Measurements from ENCODE around the gene PPM1N. TPM values are rescaled to one million over a fixed set of nuclear protein-coding genes. Genes with fewer than 3 reads are reported as not detected.

PPM1N gene
- total and polyA plus RNA-seq, 4 donors, result 0.79 to 2.1 (median 1.6) TPM

DNA sequence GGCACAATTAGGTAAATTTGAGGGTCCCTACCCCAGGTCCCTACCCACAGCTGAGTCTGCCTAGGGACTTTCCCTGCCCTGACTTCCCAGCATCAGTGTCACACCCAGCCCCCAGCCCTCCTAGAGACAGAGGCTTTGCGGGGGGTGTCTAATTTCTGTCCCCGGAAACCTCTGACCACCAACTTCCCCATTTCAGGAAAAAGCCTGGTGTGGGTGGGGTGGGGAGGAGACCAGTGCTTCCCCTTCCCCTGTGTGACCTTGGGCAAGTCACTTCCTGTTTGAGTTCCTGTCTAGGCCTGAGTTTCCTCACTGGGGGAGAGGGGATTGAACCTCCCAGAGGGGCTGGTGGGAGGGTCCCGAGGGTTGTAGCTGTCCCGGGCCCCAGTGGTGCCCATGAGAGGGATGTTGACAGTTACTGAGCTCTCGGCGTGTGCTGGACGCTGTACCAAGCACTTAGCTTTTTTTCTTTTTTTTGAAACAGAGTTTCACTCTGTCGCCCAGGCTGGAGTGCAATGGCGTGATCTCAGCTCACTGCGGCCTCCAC, 16.9 kb downstream of the PPM1N start:
- WGBS (ENCODE audit: insufficient coverage), result 79% methylated on average over 7 of the region's 10 CpGs
- H3K27me3 ChIP-seq (ENCODE audit: control insufficient read depth, insufficient read depth, low read length), result no peaks in the 10 kb centered on the region
- DNase-seq (ENCODE audit: low read depth in 4 of 6, low spot score in 6 of 6), result no peak
- no peaks in the 10 kb centered on the region for H3K9me3 ChIP-seq (ENCODE audit: control insufficient read depth, insufficient read depth, low read length)
- peaks cover 33% of the 10 kb centered on the region for H3K36me3 ChIP-seq (ENCODE audit: control insufficient read depth, insufficient read depth, low read length)
- no peak overlapping the region for H3K4me3 ChIP-seq (ENCODE audit: low read depth, low read length)
- peaks cover 4% of the 10 kb centered on the region for H3K4me1 ChIP-seq (ENCODE audit: control insufficient read depth, insufficient read depth, low read length)
- H3K27ac ChIP-seq (ENCODE audit: low read depth, low read length), result no peak overlapping the region

DNA sequence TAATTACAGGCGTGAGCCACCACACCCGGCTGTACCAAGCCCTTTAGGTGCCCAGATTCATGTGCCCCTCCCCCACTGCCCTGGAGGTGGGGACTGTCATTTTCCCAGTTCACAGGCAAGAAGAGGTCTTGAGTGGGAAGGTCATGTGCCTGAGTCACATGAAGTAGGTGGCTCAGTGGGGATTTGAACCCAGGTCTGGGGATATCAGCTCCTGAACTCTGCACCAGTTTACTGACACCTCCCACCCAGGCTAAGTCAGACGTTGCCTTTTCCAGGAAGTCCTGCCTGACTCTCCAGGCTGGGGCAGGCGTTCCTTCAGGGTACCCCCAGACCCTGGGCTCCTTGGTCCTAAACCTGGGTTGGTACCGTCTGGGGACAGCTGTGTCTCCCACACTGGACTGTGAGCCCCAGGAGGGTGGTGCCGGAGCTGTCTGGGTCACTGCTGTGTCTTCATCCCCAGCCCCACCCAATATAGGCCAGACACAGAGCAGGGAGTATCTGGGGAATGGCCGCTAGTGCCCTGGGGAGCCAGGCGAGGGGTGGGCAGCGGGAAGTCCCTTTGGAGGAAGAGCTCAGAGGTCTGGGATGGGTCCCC, 17.7 kb downstream of the PPM1N start:
- H3K36me3 ChIP-seq (ENCODE audit: control insufficient read depth, insufficient read depth, low read length), result peaks cover 38% of the 10 kb centered on the region
- no peaks in the 10 kb centered on the region for H3K27me3 ChIP-seq (ENCODE audit: control insufficient read depth, insufficient read depth, low read length)
- peaks cover 4% of the 10 kb centered on the region for H3K4me1 ChIP-seq (ENCODE audit: control insufficient read depth, insufficient read depth, low read length)
- no peak overlapping the region for H3K4me3 ChIP-seq (ENCODE audit: low read depth, low read length)
- no peak overlapping the region for H3K27ac ChIP-seq (ENCODE audit: low read depth, low read length)
- H3K9me3 ChIP-seq (ENCODE audit: control insufficient read depth, insufficient read depth, low read length), result no peaks in the 10 kb centered on the region
- no peak for DNase-seq (ENCODE audit: low read depth in 4 of 6, low spot score in 6 of 6)
- WGBS (ENCODE audit: insufficient coverage), result 75% methylated on average over 3 of the region's 9 CpGs

DNA sequence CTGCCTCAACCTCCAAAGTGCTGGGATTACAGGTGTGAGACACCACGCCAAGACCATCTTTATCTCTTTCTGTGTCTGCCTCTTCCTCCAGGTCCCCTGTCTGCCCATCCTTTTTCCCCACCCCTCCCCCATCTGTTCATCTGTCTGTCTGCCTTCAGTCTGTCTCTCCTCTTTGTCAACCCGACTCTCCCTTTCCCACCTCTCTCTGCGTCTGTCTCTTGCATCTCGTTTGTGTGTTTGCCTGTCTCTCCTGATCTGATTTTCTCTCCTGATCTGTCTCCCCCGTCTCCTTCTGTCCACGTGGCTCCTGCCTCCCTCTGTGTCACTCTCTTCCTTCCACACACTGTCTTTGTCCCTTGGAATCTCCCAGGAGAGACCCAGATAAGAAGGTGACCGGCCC, 19.0 kb downstream of the PPM1N start:
- H3K4me3 ChIP-seq (ENCODE audit: low read depth, low read length), result no peak overlapping the region
- peaks cover 4% of the 10 kb centered on the region for H3K4me1 ChIP-seq (ENCODE audit: control insufficient read depth, insufficient read depth, low read length)
- DNase-seq (ENCODE audit: low read depth in 4 of 6, low spot score in 6 of 6), result no peak
- 74% methylated on average over 7 of the region's 7 CpGs for whole genome bisulfite sequencing (ENCODE audit: insufficient coverage)
- H3K27me3 ChIP-seq (ENCODE audit: control insufficient read depth, insufficient read depth, low read length), result no peaks in the 10 kb centered on the region
- peaks cover 50% of the 10 kb centered on the region for H3K36me3 ChIP-seq (ENCODE audit: control insufficient read depth, insufficient read depth, low read length)
- no peak overlapping the region for H3K27ac ChIP-seq (ENCODE audit: low read depth, low read length)
- no peaks in the 10 kb centered on the region for H3K9me3 ChIP-seq (ENCODE audit: control insufficient read depth, insufficient read depth, low read length)

DNA sequence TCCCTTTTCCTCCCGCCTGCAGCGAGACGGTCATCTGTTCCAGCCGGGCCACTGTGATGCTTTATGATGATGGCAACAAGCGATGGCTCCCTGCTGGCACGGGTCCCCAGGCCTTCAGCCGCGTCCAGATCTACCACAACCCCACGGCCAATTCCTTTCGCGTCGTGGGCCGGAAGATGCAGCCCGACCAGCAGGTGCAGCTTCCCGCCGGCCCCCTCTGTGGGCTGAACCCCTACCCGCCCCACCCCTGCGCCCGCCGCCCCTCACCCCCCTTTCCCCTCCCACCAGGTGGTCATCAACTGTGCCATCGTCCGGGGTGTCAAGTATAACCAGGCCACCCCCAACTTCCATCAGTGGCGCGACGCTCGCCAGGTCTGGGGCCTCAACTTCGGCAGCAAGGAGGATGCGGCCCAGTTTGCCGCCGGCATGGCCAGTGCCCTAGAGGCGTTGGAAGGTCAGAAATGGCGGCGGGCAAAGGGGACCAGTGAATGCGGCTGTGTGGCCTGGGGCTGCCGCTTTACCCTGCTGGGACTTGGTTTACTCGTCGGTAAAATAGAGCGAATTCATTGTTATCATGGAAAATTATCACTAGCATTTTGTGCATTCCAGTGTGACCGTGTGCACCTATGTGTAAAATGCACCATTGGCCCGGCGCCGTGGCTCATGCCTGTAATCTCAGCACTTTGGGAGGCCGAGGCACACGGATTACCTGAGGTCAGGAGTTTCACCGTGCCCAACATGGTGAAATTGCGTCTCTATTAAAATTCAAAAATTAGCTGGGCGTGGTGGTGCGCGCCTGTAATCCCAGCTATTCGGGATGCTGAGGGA, 19.6 kb downstream of the PPM1N start:
- Histone ChIP-seq H3K4me3 (ENCODE audit: low read depth, low read length) (no peak overlapping the region), H3K4me1 (ENCODE audit: control insufficient read depth, insufficient read depth, low read length) (peaks cover 4% of the 10 kb centered on the region), H3K27ac (ENCODE audit: low read depth, low read length) (no peak overlapping the region), H3K27me3 (ENCODE audit: control insufficient read depth, insufficient read depth, low read length) (no peaks in the 10 kb centered on the region), H3K9me3 (ENCODE audit: control insufficient read depth, insufficient read depth, low read length) (no peaks in the 10 kb centered on the region), H3K36me3 (ENCODE audit: control insufficient read depth, insufficient read depth, low read length) (peaks cover 54% of the 10 kb centered on the region)
- WGBS (ENCODE audit: insufficient coverage), result 90% methylated on average over 40 of the region's 50 CpGs
- DNase-seq (ENCODE audit: low read depth in 4 of 6, low spot score in 6 of 6), result no peak

DNA sequence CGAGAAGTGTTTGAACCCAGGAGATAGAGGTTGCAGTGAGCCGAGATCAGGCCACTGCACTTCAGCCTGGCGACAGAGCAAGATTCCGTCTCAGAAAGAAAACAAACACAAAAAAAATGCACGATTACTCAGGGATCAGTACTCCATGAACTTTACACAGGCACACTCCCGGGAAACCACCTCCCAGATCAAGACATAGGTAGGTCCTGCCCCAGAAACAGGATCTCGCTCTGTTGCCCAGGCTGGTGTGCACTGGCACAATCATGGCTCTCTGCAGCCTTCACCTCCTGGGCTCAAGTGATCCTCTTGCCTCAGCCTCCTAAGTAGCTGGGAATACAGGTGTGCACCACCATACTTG, 20.2 kb downstream of the PPM1N start:
- Histone ChIP-seq H3K4me3 (ENCODE audit: low read depth, low read length) (no peak overlapping the region), H3K27ac (ENCODE audit: low read depth, low read length) (no peak overlapping the region), H3K36me3 (ENCODE audit: control insufficient read depth, insufficient read depth, low read length) (peaks cover 54% of the 10 kb centered on the region), H3K4me1 (ENCODE audit: control insufficient read depth, insufficient read depth, low read length) (peaks cover 4% of the 10 kb centered on the region), H3K27me3 (ENCODE audit: control insufficient read depth, insufficient read depth, low read length) (no peaks in the 10 kb centered on the region), H3K9me3 (ENCODE audit: control insufficient read depth, insufficient read depth, low read length) (no peaks in the 10 kb centered on the region)
- no peak for DNase-seq (ENCODE audit: low read depth in 4 of 6, low spot score in 6 of 6)
- WGBS (ENCODE audit: insufficient coverage), result 88% methylated on average over 7 of the region's 7 CpGs

DNA sequence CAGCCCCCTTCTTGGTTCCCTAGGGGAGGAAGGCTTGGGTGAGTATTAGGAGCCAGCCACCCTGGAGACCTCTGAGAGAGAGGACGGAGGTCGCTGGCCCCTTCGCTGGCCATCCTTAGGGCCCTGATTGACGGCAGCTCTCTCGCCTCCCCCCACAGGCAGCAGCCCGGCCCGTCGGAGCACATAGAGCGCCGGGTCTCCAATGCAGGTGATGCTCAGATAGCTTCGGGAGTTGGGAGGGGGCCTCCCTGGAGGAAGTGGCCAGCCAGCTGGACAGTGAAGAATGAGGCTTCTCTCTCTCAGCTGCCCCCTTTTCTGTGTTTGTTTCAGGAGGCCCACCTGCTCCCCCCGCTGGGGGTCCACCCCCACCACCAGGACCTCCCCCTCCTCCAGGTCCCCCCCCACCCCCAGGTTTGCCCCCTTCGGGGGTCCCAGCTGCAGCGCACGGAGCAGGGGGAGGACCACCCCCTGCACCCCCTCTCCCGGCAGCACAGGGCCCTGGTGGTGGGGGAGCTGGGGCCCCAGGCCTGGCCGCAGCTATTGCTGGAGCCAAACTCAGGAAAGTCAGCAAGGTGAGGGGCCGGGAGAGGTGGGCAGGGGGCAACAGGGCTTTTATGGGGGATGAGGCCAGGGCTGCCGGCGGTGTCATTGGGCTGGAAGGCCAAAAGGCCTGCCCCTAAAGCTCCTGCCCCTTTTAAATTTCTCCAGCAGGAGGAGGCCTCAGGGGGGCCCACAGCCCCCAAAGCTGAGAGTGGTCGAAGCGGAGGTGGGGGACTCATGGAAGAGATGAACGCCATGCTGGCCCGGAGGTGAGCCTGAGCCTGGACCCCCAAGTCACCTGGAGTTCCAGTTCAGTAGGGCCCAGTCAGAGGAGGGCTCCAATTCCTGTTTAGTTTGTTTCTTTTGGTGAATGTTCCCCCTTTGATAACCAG, 24.0 kb downstream of the PPM1N start:
- no peak for DNase-seq (ENCODE audit: low read depth in 4 of 6, low spot score in 6 of 6)
- H3K4me3 ChIP-seq (ENCODE audit: low read depth, low read length), result no peak overlapping the region
- H3K27ac ChIP-seq (ENCODE audit: low read depth, low read length), result no peak overlapping the region
- peaks cover 67% of the 10 kb centered on the region for H3K36me3 ChIP-seq (ENCODE audit: control insufficient read depth, insufficient read depth, low read length)
- H3K4me1 ChIP-seq (ENCODE audit: control insufficient read depth, insufficient read depth, low read length), result peaks cover 4% of the 10 kb centered on the region
- H3K9me3 ChIP-seq (ENCODE audit: control insufficient read depth, insufficient read depth, low read length), result no peaks in the 10 kb centered on the region
- no peaks in the 10 kb centered on the region for H3K27me3 ChIP-seq (ENCODE audit: control insufficient read depth, insufficient read depth, low read length)
- 93% methylated on average over 12 of the region's 24 CpGs for WGBS (ENCODE audit: insufficient coverage)

DNA sequence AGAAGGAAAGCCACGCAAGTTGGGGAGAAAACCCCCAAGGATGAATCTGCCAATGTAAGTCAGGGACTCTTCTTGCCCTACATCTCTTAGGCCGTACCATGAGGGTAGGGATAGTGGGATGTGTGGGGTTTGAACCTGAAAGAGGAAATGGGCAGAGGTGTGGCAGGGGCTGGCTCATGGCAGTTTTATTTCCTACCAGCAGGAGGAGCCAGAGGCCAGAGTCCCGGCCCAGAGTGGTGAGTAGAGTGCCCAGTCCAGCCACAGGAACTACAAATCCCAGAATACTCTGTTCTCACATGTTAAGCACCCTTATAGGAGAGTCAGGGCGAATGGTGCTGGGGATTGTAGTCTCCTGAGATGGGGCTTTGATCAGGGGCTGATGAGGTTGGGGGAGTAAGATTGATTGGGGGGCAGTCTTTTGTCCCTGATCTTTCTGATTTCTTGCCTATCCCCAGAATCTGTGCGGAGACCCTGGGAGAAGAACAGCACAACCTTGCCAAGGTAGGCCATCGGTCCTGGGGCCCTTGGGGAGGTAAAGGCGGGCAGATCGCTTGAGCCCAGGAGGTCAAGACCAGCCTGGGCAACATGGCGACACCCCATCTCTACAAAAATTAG, 25.5 kb downstream of the PPM1N start:
- WGBS (ENCODE audit: insufficient coverage), result 93% methylated on average over 5 of the region's 9 CpGs
- peak in 3 of 6 donors; percentile 73 to 95 (median 93) for DNase-seq (ENCODE audit: low read depth in 4 of 6, low spot score in 6 of 6)
- Histone ChIP-seq H3K36me3 (ENCODE audit: control insufficient read depth, insufficient read depth, low read length) (peaks cover 53% of the 10 kb centered on the region), H3K4me3 (ENCODE audit: low read depth, low read length) (no peak overlapping the region), H3K27me3 (ENCODE audit: control insufficient read depth, insufficient read depth, low read length) (peaks cover 3% of the 10 kb centered on the region), H3K27ac (ENCODE audit: low read depth, low read length) (no peak overlapping the region), H3K4me1 (ENCODE audit: control insufficient read depth, insufficient read depth, low read length) (peaks cover 15% of the 10 kb centered on the region), H3K9me3 (ENCODE audit: control insufficient read depth, insufficient read depth, low read length) (no peaks in the 10 kb centered on the region)

DNA sequence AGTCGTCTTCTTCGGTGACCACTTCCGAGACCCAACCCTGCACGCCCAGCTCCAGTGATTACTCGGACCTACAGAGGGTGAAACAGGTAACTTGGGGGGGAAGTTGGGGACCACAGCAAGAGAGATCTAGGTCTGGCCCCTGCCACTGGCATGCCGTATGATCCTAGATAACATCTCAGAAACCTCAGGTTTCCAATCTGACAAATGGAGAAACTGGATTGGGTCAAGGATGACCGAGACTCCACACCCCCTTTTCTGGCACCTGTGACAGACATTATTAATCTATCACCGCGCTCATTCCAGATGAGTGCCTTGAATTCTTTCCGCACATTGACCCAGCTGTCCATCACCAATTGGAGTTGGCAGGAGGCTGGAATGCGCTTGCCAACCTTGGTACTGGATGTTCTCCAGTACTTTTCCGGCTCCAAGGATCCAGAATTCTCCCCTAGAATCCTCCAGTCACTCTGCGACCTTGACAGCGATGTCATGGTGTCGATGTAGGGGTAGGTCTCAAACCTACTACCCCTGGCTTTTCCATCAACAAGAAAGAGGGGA, 26.4 kb downstream of the PPM1N start:
- Histone ChIP-seq H3K9me3 (ENCODE audit: control insufficient read depth, insufficient read depth, low read length) (no peaks in the 10 kb centered on the region), H3K4me1 (ENCODE audit: control insufficient read depth, insufficient read depth, low read length) (peaks cover 23% of the 10 kb centered on the region), H3K4me3 (ENCODE audit: low read depth, low read length) (no peak overlapping the region), H3K27ac (ENCODE audit: low read depth, low read length) (no peak overlapping the region), H3K27me3 (ENCODE audit: control insufficient read depth, insufficient read depth, low read length) (peaks cover 11% of the 10 kb centered on the region), H3K36me3 (ENCODE audit: control insufficient read depth, insufficient read depth, low read length) (peaks cover 52% of the 10 kb centered on the region)
- WGBS (ENCODE audit: insufficient coverage), result 91% methylated on average over 7 of the region's 15 CpGs
- DNase-seq (ENCODE audit: low read depth in 4 of 6, low spot score in 6 of 6), result no peak

DNA sequence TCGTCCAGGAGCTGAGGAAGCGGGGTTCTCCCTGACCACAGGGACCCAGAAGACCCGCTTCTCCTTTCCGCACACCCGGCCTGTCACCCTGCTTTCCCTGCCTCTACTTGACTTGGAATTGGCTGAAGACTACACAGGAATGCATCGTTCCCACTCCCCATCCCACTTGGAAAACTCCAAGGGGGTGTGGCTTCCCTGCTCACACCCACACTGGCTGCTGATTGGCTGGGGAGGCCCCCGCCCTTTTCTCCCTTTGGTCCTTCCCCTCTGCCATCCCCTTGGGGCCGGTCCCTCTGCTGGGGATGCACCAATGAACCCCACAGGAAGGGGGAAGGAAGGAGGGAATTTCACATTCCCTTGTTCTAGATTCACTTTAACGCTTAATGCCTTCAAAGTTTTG, 27.9 kb downstream of the PPM1N start:
- H3K27me3 ChIP-seq (ENCODE audit: control insufficient read depth, insufficient read depth, low read length), result peaks cover 13% of the 10 kb centered on the region
- H3K4me1 ChIP-seq (ENCODE audit: control insufficient read depth, insufficient read depth, low read length), result peaks cover 25% of the 10 kb centered on the region
- H3K27ac ChIP-seq (ENCODE audit: low read depth, low read length), result no peak overlapping the region
- 72% methylated on average over 6 of the region's 9 CpGs for WGBS (ENCODE audit: insufficient coverage)
- H3K36me3 ChIP-seq (ENCODE audit: control insufficient read depth, insufficient read depth, low read length), result peaks cover 42% of the 10 kb centered on the region
- H3K9me3 ChIP-seq (ENCODE audit: control insufficient read depth, insufficient read depth, low read length), result no peaks in the 10 kb centered on the region
- no peak overlapping the region for H3K4me3 ChIP-seq (ENCODE audit: low read depth, low read length)
- DNase-seq (ENCODE audit: low read depth in 4 of 6, low spot score in 6 of 6), result peak in 2 of 6 donors; percentile 84 to 85
